ENCODE results near the gene COL12A1. TPM values are rescaled to one million over a fixed set of nuclear protein-coding genes. Genes with fewer than 3 reads are reported as not detected.

Gene COL12A1
- total and polyA plus RNA-seq, 2 donors (not counting 3 experiments of a cell fraction or from before 2014, with no cell fraction given), result 48.5 to 89.1 TPM

DNA sequence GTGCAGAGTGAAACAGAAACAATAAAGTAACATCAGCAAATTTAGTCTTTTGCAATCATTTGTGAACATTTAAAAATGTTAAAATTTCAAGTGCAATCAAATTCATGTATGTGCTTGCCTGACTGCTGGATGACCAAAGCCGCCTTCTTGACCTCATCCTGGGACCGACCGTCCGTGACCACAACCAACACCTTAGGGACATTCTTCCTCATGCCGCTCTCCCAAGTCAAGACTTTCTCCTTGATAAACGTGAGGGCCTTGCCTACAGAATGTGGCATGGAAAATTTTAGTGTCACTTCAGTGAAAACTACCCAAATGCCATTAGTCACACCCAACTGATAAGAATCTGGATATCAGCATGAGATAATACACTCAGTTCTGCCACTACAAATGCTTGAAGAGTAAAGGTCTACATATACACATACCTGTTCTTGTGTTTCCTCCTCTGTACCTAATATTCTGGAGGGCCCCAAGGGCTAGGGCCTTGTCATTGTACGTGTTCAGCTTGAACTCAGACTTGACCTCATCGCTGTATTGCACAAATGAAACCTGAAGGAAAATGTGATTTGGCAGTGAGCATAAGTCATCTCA is 86.8 kb downstream of the COL12A1 start:
- Histone ChIP-seq H3K27ac (ENCODE audit: insufficient read depth, low read depth, low read length) (no peak overlapping the region), H3K4me1 (ENCODE audit: control insufficient read depth, extremely low read depth, insufficient read depth, low read length) (no peaks in the 10 kb centered on the region), H4K20me1 (replicated peaks; ENCODE audit: control insufficient read depth, extremely low read depth, insufficient read depth, low read length) (no peaks in the 10 kb centered on the region), H3K36me3 (ENCODE audit: control insufficient read depth in 2 of 2, extremely low read depth in 1 of 2, insufficient read depth in 2 of 2, low read length in 2 of 2) (no peaks in the 10 kb centered on the region), H3K4me2 (ENCODE audit: insufficient read depth, low read length) (no peak overlapping the region), H3K4me3 (replicated peaks in 1 of 3; ENCODE audit: insufficient read depth in 1 of 3, low read depth in 1 of 3, low read length in 3 of 3) (no peak overlapping the region), H3K27me3 (ENCODE audit: control insufficient read depth in 2 of 2, insufficient read depth in 2 of 2, low read length in 2 of 2) (no peaks in the 10 kb centered on the region), H3K9me3 (replicated peaks; ENCODE audit: control insufficient read depth, insufficient read depth, low read length) (no peaks in the 10 kb centered on the region), H3K9ac (replicated peaks; ENCODE audit: extremely low read depth, insufficient read depth, low read length) (no peak overlapping the region), H3K9me1 (replicated peaks; ENCODE audit: control insufficient read depth, extremely low read depth, insufficient read depth, low read length) (no peaks in the 10 kb centered on the region), H2AFZ (ENCODE audit: low read depth, low read length) (no peak overlapping the region), H3K79me2 (ENCODE audit: control insufficient read depth, insufficient read depth, low read length) (no peaks in the 10 kb centered on the region)
- ChIA-PET POLR2A (no interaction called here), CTCF (interaction anchor here (1.1 kb wide), 1 partner anchor 36 kb away, joined by 4 read pairs; no protein-coding TSS in a partner anchor)
- DNase-seq (ENCODE audit: low read depth, low spot score) (no peak), FAIRE-seq (no peak)
- TF ChIP-seq, protein P1, sequence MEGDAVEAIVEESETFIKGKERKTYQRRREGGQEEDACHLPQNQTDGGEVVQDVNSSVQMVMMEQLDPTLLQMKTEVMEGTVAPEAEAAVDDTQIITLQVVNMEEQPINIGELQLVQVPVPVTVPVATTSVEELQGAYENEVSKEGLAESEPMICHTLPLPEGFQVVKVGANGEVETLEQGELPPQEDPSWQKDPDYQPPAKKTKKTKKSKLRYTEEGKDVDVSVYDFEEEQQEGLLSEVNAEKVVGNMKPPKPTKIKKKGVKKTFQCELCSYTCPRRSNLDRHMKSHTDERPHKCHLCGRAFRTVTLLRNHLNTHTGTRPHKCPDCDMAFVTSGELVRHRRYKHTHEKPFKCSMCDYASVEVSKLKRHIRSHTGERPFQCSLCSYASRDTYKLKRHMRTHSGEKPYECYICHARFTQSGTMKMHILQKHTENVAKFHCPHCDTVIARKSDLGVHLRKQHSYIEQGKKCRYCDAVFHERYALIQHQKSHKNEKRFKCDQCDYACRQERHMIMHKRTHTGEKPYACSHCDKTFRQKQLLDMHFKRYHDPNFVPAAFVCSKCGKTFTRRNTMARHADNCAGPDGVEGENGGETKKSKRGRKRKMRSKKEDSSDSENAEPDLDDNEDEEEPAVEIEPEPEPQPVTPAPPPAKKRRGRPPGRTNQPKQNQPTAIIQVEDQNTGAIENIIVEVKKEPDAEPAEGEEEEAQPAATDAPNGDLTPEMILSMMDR (IDR thresholded peaks at IDR 0.05; ENCODE audit: extremely low read depth in 1 of 2, insufficient read depth in 1 of 2, low read depth in 1 of 2, low read length in 2 of 2), result no peak
- no peak for TF ChIP-seq JUN (IDR thresholded peaks at IDR 0.05; ENCODE audit: borderline replicate concordance, insufficient read depth, insufficient read length, low read depth)
- no peak for TF ChIP-seq FOS (IDR thresholded peaks at IDR 0.05; ENCODE audit: borderline replicate concordance, insufficient read depth, low read length)
- TF ChIP-seq, protein P2, sequence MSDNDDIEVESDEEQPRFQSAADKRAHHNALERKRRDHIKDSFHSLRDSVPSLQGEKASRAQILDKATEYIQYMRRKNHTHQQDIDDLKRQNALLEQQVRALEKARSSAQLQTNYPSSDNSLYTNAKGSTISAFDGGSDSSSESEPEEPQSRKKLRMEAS (IDR thresholded peaks at IDR 0.05; ENCODE audit: insufficient read depth, insufficient read length), result no peak
- no peak for TF ChIP-seq EZH2 (IDR thresholded peaks at IDR 0.05; ENCODE audit: borderline replicate concordance, low read depth, low read length, severe bottlenecking)
- TF ChIP-seq MYC (IDR thresholded peaks at IDR 0.05; ENCODE audit: low read depth, low read length), result no peak
- no peak for TF ChIP-seq POLR2A (IDR thresholded peaks at IDR 0.05; ENCODE audit: low read depth, low read length)
- no TSS peak for BruUV-seq (replicated peaks)
- intact Hi-C loops (cut with micrococcal nuclease), result no loop called here
- dilution Hi-C loops (cut with MboI; ENCODE audit: extremely low pct_ligation_motif_present, low sequenced_read_pairs), result no loop called here

Data from endothelial cell of umbilical vein (primary cell).